Dedifferentiated amniotic fluid mesenchymal stem cell (primary cell): ENCODE data around the gene KCNJ8.
"Not testable (repeated sequence)": the region's sequence is repeated elsewhere in the genome, so short reads cannot be mapped to it uniquely, and the experiment has no call there.

Source experiments
- DNase-seq: peaks from one replicate; pipeline ENCODE4 v3.0.0-alpha.2; 2016; ENCODE audit errors: extremely low spot score

The KCNJ8 gene

DNA sequence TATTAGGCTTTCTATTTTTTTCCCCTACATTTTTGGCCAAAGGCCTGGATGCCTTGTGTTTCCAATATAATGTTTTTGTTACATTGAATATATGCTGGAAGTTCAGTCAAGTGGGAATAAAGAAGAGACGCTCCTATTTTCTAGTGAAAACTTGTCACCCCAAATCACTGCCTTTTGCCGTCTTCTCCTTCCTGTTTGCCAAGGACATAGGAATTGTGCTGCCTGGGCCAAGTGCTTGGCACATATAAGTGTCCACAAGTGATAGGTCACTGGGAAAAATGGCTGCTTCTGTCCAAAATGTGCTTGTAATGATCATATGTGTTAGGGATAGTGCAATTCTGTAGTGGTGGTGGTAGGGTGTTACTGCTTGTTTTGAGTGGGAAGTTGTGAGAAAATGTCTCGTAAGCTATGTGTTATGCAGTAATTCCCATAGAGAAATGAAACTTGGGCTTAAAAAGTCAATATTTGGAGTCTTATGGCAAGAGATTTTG, 11.6 kb upstream of the KCNJ8 start:
- no peak for DNase-seq

DNA sequence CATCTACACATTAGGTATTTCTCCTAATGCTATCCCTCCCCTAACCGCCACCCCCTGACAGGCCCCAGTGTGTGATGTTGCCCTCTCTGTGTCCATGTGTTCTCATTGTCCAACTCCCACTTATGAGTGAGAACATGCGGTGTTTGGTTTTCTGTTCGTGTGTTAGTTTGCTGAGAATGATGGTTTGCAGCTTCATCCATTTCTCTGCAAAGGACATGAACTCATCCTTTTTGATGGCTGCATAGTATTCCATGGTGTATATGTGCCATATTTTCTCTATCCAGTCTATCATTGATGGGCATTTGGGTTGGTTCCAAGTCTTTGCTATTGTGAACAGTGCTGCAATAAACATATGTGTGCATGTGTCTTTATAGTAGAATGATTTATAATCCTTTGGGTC, 8.2 kb upstream of the KCNJ8 start:
- DNase-seq = not testable (repeated sequence)

DNA sequence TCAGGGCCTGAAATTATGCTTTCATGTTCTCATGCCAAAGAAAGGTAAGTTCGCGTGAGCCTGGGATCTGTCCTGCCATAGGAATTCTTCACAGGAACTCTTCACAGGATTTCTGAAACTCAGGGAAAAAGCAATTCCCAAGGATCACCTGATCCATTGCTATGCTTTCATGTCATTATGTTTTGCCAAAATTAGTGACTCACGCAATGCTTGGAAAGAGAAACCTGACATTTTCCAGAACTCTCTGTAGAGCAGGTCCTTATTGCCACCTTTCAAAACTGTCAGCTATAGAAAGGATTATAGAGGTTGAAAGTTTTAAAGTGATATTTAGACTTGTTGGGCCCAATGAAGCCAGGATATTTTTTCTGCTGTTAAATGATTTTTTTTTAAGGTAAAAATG, 6.3 kb upstream of the KCNJ8 start:
- DNase-seq = no peak

DNA sequence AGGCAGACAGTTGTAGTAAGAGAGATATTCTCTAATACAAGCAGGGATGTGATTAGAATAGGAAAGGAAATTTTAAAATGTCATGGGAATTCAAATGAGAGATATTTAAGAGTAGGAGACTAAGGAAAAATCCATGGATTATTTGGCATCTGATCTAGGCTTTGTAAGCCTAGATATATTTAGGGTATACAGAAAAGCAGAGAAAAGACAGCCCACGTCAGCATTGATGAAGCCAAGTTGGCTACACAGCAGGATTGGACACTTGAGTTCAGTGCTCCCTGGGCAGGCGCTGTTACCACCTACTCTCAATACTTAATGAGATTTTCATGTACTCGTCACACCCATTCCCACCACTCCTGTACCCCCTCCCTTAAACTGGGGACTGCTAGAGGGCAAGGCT, 1.7 kb upstream of the KCNJ8 start:
- no peak for DNase-seq

DNA sequence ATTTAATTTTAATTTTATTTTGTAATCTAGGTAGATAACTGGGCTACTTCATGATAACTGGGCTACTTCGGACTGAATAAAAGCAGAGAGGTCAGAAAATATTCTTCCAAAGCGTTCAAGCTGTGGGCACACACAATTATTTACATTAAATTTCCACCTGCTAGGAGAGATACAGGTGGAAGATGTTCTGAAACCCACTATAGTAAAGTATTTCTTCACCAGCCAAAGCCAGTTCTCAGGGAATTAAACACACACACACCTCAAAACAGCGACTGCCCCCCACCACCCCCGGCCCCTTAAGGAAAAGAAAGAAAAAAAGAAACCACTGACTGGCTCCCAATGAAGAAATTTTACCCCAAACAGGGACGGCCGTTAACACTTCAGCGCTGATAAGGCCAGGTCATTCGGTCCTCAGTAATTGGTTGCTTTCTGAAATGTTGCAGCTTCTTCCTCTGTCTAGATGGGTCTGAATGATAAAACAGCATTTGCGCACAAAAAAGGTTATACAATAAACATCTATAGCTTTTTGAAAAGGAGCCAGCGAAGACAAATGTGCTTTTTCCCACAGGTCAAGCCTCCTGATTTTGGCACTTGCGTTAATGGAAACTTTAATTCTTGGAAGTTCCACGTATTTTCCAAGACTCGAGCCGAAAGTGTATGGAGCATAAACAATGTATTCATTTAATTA, 771 bp upstream of the KCNJ8 start:
- no peak for DNase-seq

DNA sequence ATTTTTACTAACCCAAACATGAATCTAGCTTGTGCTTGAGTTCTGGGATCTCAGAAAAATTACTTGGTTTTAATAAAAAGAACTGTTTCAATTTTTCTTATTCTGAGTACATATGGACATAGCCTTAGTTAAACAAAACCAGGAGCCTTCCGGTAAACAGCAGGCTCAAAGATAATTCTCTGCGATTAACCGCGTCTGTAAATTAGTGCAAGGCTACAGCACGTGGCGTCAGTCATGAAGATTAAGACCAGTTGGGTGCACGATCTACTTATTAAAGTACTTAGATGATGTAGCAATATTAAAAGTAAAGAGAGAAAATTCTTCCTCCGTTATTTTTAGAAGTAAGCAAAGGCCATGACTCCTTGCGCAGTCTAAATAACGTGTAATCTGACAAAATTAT, 700 bp downstream of the KCNJ8 start:
- DNase-seq = no peak

DNA sequence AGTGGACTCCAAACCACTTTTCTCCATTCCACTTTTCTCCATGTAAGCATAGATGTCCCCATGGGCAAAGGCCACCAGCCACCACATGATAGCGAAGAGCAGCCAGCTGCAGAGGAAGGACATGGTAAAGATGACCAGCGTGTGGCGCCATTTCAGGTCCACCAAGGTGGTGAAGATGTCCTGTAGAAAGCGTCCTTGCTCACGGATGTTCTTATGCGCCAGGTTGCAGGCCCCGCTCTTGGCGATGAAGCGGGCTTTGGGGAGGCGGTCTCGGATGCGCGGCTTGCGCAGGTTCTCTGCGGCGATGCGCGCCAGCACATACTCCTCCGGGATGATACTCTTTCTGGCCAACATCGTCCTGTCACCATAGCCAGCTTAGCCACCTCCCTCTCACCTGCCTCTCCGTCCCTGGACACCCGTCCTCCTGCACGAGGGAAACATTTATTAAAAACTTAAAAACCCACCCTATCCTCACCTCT, 1.2 kb downstream of the KCNJ8 start:
- DNase-seq = no peak

DNA sequence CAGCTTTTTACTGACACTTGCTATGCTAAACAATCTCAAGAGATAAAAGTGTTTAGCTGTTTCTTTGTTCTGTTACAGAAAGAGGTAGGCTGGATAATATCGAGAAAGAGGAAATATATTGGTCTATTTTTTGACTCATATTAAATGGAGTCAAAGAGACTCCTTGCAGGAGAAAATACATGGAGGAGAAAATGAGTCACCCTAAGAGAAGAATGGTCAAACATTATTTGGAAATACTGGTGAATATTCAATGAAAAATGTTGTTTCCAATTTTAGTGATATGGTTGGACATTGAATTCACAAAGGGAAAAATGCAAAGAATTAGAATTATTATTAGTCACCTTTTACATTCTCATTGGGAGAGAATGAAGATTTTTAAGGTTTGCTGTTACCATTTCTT, 3.2 kb downstream of the KCNJ8 start:
- DNase-seq = no peak

DNA sequence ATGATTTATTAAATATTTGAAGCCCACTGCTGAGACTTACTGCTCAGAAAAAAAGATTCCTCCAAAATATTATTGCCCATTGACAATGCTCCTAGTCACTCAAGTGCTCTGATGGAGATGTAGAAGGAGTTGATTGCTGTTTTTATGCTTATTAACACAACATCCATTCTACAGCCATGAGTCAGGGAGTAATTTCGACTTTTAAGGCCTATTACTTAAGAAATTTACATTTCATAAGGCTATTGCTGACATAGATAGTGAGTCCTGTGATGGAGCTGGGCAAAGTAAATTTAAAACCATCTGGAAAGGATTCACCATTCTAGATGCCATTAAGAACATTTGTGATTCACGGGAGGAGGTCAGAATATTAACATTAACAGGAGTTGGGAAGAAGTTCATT, 5.2 kb downstream of the KCNJ8 start:
- DNase-seq = no peak

DNA sequence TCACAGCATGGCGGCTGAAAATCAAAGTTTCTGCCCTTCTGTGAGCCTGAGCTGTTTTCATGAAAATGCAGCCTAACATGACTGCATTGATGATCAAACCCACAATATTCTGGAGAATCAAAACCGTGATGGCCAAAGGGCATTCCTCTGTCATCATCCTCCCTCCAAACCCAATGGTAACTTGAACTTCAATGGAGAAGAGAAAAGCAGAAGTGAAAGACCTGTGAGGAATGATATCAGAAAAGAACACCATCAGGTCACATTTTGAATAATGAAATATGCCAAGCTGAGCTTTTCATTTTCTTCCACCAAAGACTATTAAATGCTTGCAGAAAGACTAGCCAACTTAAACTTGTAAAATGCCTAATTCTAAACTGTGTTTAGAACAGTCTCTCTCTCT, 8.1 kb downstream of the KCNJ8 start:
- DNase-seq = no peak

DNA sequence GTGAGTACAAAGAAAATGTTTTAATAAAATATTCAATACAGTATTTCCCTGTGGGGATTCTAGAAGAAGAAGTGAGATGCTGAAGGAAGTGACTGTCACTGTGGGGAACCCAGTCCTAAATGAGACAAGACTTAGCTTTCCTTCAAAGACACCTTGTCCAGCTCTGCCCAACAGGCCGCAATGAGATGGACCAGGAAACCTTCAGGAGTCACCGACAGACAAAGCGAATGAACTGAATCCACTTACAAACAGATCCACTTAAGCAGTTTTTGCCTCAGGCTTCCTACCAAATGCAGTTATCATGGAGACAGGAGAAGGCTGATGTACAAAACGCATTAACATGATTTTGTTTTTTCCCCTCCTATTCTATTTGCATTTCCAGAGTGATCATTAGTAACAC, 9.6 kb downstream of the KCNJ8 start:
- no peak for DNase-seq

DNA sequence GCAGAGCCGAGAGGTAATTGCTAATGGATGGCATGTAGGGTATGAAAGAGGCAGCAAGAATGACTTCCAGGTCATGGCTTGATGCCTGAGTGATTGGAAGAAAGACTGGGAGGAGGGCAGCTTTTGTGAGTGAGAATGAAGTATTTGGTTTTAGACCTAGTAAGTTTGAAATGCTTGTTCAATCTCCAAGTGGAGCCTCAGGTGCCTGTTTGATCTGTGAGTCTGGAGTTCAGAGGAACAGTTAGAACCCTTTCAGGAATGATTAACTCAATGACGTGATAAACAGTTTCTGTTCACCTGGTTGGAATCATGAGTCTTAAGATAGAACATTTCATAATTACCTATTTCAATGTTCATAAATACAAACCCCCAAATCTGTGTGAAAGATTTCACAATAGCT, 10.4 kb downstream of the KCNJ8 start:
- DNase-seq = no peak

DNA sequence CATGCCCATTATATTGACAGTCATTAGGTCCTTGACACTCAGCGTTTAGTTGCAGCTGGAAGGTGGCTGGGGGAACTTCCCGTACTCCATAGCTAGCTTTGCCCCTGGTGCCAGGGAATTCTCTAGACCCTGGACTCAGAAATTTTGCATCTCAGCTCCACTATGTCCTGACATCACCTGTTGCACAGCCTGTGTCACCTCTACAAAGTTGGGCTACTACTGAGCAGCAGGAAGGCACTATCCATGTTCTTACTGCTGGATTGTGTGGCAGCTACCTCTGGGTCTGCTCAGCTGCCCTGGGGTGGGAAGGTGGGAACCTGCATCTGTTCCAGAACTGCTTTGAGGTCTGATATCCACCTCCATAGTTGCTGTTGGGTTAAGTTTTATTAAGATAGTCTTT, 11.0 kb downstream of the KCNJ8 start:
- no peak for DNase-seq

DNA sequence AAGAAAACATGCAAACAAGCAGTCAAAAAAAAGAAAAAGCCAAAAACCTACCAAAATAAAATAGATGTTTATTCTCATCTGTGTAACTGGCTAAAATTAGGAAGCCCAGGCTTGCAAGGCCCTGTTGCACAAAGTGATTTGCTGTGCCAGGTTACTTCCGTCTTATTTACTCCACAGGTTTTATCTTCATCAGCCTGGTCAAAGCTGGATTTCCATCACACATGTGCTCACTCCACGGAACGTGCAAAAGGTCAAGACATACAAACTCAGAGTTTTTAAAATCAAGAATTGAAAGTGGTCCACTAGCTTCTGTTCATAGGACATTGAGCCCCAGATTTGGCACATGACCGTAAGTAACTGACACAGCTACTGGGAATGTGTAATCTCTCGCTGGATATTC, 14.8 kb downstream of the KCNJ8 start:
- DNase-seq = no peak

DNA sequence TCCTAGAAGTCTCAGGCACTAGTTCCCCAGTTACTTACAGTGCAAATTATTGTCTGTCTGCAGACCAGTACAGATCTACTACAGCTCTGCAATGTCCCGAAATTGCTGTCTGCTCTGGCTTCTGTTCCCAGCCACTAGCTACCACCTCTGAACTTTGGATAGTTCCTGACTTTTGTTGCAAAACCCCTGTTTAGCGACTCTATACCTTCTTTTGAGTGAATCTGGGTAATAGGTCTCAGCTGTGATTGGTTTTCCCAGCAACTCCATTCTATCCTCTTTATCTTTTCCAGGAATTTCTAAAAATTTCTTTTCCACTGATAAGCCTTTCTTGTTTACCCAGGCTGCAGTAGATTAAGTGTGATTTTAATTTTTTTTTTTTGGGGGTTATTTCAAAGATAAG, 16.8 kb downstream of the KCNJ8 start:
- no peak for DNase-seq

DNA sequence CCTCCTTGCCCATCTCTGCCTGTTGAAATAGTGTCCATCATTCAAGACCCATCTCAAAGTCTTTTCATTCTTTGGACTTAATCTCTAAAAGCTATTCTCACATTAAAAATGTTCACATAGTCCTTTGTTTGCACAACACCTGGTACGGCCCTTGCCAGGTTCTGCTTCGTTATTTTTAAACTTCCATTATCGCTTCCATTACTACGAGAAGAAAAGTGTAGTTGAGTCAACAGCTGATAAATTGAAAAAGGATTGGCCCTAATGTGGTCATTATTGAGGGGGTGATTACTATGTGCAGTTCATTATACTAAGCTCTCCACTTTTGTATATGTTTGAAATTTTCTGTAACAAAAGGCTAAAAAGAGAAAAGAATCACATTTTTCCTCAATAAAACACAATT, 17.8 kb downstream of the KCNJ8 start:
- DNase-seq = no peak

DNA sequence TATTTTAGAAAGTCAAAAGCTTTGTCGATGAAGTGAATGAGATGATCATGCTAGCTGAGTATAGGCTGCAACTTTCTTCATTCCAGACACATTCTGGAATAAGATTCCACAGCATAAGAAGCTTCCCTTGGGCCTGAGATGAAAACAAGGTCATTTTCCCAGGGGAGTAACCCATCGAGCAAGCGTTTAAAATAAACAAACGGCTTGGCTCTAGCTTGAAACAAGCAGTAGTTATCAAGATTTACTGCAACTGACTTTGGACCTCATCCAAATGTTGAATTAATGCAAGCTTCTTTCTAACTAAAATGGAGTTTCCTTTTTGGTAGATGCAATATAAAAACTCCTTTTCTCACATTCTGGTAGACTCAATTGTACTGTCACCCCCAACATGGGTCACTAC, 23.0 kb downstream of the KCNJ8 start:
- DNase-seq = no peak

DNA sequence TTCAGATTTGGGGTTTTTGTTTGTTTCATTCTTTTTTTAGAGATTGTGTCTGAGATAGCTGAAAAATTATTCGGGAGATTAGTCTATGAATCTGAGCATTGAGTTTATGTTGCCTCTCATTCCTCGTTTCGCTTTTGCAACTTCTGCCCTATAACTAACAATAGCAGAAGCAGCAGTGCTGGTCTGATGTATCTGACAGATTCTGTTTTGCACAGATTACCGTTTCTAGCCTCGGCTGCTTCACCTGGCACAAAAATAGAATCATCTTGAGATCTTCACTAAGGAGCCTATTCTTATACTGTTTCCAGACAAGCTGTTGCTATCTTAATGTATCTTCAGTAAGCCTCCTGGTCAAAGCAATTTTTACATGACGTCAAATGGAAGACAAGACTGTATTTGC, 29.2 kb downstream of the KCNJ8 start:
- no peak for DNase-seq

DNA sequence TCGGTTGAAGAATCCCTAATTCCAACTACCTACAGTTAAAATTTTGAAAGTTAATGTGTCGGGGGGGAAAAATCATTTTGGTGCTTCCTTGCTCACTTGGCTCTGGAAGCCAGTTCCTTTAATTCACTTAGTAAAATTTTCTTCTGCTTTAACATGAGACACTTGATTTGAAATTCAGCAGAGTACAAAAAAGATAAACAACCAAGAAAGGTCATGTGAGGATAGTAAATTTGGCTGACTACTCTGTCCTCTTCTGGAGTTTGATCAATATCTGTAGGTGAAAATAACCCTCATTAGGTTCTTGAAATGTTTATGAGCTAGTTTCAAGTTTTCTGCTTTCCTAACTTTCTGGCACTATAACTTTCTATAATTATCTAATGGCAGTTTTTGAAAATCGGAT, 43.4 kb downstream of the KCNJ8 start:
- no peak for DNase-seq

DNA sequence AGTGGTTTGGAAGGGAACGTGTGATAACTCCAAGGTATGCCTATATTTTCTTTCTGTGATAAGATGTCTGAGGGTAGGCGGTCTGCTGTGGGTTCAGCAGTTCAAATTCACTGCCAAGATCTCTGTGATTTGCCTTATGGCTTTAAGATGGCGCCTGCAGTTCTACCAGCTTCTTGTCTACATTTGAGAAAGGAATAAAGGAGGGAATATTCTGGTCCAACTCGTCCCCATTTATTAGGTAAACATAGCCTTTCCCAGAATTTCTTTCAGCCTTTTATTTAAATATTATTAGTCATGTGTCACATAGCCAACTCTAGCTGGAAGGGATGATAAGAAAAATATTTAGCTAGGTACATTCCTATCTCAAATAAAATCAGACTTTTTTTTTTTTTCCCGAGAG, 48.8 kb downstream of the KCNJ8 start:
- DNase-seq = no peak

DNA sequence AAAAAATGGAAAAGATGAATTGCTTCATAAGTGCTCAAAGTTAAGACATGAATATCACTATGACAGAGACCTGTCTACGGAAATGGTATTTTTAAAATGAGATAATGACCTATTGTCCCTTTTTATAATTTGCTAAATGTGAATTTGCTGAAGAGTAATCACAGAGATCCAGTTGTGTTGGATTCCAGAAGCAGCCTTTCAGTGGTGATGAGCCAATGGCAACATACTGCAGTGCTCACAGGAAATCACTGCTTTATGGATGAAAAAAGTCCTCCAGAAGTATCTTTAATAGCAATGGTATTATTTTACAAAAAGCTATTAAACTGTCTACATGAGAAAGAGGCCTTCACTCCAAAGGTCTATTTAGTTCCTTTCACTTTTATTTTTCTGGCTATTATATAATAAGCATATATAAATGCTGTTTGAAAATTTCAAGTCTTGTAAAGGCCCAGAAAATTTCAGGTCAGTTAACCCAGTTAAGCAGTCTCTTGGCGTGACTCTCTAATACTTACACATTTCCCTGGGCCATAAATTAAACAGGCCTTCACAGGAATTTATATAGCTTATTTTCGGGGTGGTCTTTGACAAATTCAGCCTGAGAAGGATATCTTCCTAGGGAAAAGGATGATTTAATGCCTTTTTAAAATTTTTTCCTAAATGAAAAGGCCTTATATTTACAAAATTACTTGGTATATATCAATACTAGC, 55.4 kb downstream of the KCNJ8 start:
- DNase-seq = no peak

DNA sequence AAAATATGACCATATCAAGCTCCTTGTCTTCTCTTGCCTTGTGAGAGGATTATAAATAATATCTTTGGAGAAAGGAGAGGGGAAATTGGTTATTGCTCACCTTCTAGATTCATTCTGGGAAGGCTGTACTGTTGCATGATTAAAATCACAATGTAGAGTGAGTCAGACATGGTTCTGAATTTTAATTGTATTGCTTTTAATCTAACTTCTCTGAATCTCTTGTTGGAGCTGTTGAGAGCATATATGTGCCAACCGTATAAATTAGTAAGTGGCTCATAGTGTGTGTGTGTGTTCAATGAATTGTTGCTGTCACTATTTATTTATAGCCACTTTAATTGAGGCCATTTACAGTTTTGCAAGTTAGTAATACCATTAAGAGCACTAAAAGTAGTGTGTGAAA, 56.1 kb downstream of the KCNJ8 start:
- DNase-seq = no peak

DNA sequence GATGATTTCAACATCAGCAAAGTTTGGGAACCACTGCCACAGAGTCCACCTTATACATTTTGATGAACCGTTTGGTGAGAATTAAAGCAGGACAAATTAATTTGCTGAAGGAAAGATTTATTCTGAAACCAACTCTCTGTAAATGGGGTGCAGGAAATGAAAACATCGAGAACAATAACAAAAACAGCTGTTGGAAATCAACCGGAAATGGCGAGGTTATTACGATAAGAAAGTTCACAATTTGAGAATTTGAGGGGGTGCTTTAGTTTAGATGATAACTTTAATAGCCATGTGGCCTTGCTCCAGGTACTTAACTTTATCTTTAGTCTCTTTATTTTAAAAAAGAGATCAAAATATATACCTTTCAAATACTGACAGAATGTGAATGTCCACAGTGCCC, 56.7 kb downstream of the KCNJ8 start:
- DNase-seq = no peak

DNA sequence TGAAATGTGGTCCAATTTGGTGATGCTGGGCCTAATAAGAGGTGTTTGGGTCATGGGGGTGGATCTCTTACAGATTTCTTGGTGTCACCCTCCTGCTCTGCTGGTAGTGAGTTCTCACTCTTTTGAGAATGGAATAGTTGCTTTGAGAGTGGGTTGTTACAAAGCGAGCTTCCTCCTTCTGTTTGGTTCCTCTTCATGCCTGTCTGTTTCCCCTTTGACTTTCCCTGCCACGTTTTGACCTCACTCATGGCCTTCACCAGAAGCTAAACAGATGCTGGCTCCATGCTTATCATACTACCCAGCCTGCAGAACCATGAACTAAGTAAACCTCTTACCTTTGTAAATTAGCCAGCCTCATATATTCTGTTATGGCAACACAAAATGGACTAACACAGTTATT, 59.1 kb downstream of the KCNJ8 start:
- no peak for DNase-seq
